GM12891 (cell line): ENCODE data around the gene GMCL1. TPM values are rescaled to one million over a fixed set of nuclear protein-coding genes. Genes with fewer than 3 reads are reported as not detected.

Source experiments
- DNase-seq: peaks from one replicate; pipeline ENCODE4 v3.0.0; 2011; ENCODE audit warnings: low spot score; ENCODE audit not compliant: insufficient read length
- FAIRE-seq: peaks from 2 replicates; lab custom pipeline; 2011; peaks lifted over from hg19 to GRCh38; lab: Jason Lieb, UNC
- PAX5 ChIP-seq: IDR thresholded peaks from 2 replicates; pipeline ENCODE4 v1.6.1; 2011; ENCODE audit warnings: low read length, moderate library complexity, mild to moderate bottlenecking; ENCODE audit not compliant: insufficient read depth, severe bottlenecking
- POLR2A ChIP-seq: IDR thresholded peaks from 2 replicates; pipeline ENCODE4 v1.6.1; 2011; ENCODE audit warnings: low read depth, low read length, control low read depth
- POLR2AphosphoS5 ChIP-seq: IDR thresholded peaks from 2 replicates; pipeline ENCODE4 v1.6.1; 2011; ENCODE audit warnings: low read depth, low read length, control low read depth
- POU2F2 ChIP-seq: IDR thresholded peaks from 2 replicates; pipeline ENCODE4 v1.6.1; 2011; ENCODE audit warnings: low read depth, mild to moderate bottlenecking, control low read depth, low read length, moderate library complexity
- SPI1 ChIP-seq: IDR thresholded peaks from 2 replicates; pipeline ENCODE4 v1.6.1; 2011; ENCODE audit warnings: low read depth, low read length, control low read depth
- TAF1 ChIP-seq: IDR thresholded peaks from 2 replicates; pipeline ENCODE4 v1.6.1; 2011; ENCODE audit warnings: low read depth, low read length, control low read depth
- polyA plus RNA-seq: library from polyadenylated mRNA; unstranded; fragments of >200 nt; gene quantifications from one replicate; pipeline ENCODE4 v1.2.1, GENCODE V29; 2012; ENCODE audit warnings: low read depth, missing spikeins, inconsistent platforms; ENCODE audit not compliant: missing spikeins

Gene GMCL1, protein sequence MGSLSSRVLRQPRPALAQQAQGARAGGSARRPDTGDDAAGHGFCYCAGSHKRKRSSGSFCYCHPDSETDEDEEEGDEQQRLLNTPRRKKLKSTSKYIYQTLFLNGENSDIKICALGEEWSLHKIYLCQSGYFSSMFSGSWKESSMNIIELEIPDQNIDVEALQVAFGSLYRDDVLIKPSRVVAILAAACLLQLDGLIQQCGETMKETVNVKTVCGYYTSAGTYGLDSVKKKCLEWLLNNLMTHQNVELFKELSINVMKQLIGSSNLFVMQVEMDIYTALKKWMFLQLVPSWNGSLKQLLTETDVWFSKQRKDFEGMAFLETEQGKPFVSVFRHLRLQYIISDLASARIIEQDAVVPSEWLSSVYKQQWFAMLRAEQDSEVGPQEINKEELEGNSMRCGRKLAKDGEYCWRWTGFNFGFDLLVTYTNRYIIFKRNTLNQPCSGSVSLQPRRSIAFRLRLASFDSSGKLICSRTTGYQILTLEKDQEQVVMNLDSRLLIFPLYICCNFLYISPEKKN
- 4.5 TPM for polyA plus RNA-seq

DNA sequence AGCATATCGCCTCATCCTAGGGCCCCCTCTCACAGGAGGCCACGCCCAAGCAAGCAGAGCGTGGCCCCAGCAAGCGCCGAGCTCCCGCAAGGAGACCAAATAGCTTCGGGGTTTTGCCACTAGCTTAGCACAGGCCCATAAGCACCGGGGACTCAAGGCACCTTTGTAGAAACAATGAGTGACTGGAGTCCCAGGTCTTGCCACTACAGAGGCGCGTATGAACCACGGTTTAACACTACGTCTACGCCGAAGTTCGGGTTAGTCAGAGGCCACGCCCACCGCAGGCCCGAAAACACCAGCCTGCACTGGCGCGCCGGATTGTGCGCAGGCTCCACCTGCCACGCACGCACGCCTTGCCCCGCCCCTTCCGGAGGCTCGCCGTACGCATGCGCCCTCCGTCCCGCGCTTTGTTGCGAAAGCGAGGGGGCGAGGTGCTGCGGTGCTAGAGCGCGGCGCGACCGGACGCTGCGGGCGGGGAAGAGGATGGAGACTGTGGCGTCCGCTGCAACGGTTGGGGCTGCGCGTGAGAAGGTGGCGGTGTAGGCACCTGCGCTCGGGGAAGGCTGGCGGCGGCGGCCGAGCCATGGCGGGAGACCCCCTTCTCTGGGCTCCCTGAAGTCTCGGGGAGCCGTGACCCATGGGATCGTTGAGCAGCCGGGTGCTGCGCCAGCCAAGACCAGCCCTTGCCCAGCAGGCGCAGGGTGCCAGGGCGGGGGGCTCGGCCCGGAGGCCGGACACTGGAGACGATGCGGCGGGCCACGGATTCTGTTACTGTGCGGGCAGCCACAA lies at the start of gene GMCL1:
Gene GMCL1, plus strand, starts transcription at position 405 of the 789 bp plus-strand sequence. Its CDS starts 233 bp downstream, at position 638.
- DNase-seq (peak; percentile 77), FAIRE-seq (peak; percentile 99)
- peak; percentile 49 for TF ChIP-seq PAX5
- TF ChIP-seq POLR2AphosphoS5 = peak; percentile 87
- peak; percentile 76; the same call in 1 of the 2 replicates for TF ChIP-seq TAF1
- TF ChIP-seq SPI1 = no peak
- TF ChIP-seq POLR2A = peak; percentile 94

DNA sequence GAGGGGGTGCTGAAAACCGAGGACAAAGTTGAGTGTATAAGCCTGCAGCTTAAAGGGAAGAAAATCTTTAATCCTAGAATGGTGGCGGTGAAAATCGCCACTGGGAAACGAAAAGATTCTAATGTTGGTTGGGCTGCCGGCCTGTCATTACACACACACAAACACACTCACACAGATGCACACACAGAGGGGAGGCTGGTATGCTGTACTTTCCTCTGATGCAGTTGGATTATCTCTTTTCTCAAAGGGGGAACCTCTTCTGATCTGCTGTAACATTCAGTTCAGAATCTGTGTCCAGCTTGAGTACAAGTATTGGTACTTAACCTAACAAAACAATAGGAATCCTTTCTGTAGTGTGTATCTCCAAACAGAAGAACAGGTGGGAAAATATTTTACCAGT lies 48.5 kb upstream of the GMCL1 start:
- no peak for DNase-seq
- FAIRE-seq = no peak
- no peak for TF ChIP-seq SPI1
- TF ChIP-seq POU2F2 = no peak
- no peak for TF ChIP-seq PAX5
- TF ChIP-seq TAF1 = no peak
- no peak for TF ChIP-seq POLR2AphosphoS5
- TF ChIP-seq POLR2A = no peak

DNA sequence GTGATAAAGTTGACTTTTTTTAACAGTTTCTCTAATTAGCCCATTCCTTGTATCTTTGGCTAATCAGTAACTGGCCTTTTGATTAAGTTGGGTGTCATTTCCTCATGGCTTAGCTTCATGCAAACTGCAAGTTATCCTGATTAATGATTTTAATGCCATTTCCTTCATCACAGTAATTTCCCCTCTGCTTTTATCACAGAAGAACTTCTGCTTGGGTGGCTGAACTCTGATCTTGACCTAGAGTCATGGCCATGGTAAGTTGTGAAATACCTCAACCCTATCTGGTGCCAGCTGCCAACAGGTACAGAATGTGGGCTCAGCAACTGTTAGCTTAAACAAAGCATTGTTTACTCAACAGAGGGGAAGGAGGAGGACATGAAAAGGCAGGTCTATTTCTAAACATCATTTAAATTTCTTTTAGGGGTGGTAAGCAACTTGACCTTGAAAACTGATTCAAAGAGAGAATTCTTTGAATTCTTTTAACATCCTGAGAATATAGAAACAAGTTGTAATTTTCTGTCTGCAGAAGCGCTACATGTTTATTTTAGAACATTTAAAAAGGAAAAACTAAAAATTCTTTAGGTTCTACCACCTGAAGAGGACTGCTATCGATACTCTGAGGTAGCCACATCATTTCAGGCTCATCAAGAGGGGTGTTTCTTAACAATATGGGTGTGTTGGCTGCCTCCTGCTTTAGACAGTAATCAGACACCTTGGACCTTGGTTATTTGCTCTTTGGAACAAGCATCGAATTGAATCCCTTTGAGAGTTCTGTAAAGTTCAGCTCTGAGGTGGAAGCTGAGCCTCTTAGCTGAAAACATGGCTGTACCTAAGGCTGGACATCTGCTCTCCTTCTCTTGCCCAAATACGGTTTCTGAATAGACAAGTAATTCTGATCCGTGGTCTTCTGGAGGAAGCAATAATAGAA lies 47.9 kb upstream of the GMCL1 start:
- TF ChIP-seq SPI1 (no peak), POU2F2 (no peak), PAX5 (no peak), POLR2AphosphoS5 (no peak), TAF1 (no peak)
- DNase-seq (no peak), FAIRE-seq (no peak)

DNA sequence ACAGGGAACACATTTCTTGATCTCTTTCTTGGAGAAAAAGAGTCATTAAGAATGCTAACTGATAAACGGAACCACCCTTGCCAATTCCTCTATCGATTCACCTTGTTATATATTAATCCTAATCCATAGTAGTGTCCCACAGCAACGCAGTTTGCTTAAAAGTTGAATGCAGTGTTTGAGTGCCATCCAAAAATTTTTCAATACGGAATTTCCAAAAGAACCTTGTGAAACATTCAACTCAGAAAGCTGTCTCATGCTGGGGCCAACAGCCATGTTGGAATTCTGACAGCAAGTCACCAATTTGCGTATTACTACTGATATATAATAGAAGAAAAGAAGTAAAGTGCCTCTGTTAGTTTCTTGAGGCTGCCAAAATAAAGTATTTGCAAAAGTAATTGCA lies 45.2 kb upstream of the GMCL1 start:
- TF ChIP-seq POLR2A (no peak), TAF1 (no peak), PAX5 (no peak), POLR2AphosphoS5 (no peak), SPI1 (no peak), POU2F2 (no peak)
- no peak for FAIRE-seq
- no peak for DNase-seq

DNA sequence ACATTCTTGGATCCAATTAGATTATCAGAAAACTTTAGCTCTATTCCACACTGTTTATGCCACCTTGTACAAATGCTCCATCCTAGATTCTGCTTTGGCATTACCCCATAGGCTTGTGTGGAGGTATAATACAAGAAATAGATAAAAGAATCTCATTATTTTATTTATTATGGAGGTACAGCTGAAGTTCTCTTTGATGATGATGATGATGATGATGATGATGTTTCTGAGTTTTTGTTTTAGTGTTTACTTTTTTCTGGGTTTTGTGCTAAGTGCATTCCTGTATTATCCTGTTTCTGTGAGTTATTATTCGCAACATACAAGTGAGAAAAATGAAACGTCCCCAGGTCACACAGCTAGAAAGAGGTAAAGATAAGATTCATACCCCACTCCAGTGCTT lies 44.1 kb upstream of the GMCL1 start:
- DNase-seq = no peak
- no peak for TF ChIP-seq POU2F2
- no peak for TF ChIP-seq TAF1
- no peak for TF ChIP-seq PAX5
- no peak for TF ChIP-seq SPI1
- no peak for TF ChIP-seq POLR2A
- TF ChIP-seq POLR2AphosphoS5 = no peak
- no peak for FAIRE-seq

DNA sequence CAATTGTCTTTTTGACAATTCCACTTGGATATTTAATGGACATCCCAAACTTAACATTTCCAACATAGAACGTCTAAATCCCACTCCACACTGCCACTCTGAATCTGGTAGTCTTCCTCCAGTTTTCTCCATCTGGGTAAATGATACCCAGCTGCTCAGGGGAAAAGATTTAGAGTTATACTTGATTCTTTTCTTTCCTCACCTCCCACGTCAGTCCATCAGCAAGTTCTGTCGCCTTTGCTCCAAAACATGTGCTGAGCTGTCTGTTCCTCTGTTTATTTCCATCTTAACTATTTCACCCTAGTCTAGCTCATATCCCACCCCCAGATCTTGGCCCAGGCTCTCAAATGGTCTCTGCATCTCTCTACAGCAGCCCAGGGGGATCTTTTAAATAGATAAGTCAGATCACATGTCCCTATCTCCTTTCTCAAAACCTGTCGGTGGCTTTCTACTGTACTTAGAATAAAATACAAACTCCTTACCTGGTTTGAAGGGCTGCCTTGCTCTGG lies 43.4 kb upstream of the GMCL1 start:
- TF ChIP-seq PAX5 (no peak), SPI1 (no peak), POLR2A (no peak), POLR2AphosphoS5 (no peak), POU2F2 (no peak), TAF1 (no peak)
- DNase-seq (no peak), FAIRE-seq (no peak)

DNA sequence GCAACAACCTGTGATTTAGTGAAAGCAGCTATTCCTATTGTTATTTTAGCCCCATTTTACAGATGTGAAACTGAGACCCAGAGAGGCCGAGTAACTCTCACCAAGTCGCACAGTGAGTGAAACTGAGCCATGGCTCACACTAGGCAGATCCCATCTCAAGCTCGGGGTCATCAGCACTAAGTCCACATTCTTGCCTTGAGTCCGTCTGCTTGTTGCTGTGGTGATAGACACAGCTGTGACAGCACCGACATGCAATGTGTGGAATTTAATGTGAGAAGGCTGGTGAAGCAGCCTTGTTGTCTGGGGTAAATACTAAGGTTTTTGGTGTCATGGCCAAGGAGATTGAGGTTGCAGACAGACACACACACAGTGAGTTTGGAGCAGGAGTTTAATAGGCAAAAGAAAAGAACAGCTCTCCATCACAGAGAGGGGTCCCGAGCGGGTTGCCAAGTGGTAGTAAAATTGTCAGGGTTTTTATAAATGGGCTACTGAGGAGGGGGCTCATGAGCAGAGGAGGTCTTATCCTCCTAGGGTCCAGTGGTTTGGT lies 40.2 kb upstream of the GMCL1 start:
- DNase-seq (no peak), FAIRE-seq (peak; percentile 96)
- TF ChIP-seq PAX5 = no peak
- peak; percentile 72 for TF ChIP-seq SPI1
- 0 out of 2 replicates have a peak, but pooled peaks have one; percentile 24 for TF ChIP-seq POU2F2
- TF ChIP-seq POLR2AphosphoS5 = no peak

DNA sequence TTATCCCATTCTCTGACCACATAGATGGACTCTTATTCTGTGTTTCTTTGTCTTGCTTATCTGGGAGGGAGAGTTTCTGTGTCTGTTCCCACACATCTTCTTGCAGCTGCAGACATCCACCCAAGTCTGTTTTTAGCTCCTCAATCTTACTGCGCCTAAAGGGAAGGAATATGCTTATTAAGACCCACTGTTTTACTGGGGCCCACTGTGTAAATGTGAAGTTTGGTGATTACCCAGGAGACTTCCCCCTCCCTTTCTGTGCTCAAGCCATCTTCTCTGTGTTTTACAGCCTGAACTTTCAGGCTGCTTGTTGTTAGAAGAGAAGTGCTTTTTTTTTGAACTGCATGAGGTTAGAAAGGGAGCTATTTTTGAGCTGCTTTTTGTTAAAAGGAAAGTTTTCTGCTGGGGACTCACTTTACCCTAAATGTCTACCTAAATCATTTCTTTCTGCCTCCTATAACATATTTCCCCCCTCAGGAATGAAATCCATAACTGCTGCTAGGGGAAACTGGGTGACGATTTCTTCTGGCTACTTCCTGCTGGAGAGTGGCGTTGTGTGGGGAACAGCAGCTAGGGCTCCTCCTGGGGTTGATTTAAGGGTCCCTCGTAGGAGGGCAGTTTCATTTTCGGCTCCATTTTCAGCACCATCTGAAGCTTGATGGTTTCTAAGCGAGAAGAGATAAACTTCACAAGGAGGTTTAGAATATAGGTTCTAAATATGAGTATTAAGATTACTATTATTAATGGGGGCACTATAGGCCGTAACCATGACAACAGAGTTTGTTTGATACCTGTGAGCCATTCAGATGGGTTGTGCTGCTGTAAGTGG lies 39.5 kb upstream of the GMCL1 start:
- TF ChIP-seq POU2F2 (no peak), PAX5 (no peak), POLR2AphosphoS5 (no peak), TAF1 (no peak), SPI1 (no peak), POLR2A (no peak; the same call in 1 of the 2 replicates)
- FAIRE-seq (peak; percentile 88), DNase-seq (no peak)
